ENCODE measurements around the gene FAT4. TPM values are rescaled to one million over a fixed set of nuclear protein-coding genes. Genes with fewer than 3 reads are reported as not detected.

FAT4 gene
- total and polyA plus RNA-seq, 2 donors (not counting 3 experiments of a cell fraction or from before 2014, with no cell fraction given): 16.4 to 39.1 TPM

DNA sequence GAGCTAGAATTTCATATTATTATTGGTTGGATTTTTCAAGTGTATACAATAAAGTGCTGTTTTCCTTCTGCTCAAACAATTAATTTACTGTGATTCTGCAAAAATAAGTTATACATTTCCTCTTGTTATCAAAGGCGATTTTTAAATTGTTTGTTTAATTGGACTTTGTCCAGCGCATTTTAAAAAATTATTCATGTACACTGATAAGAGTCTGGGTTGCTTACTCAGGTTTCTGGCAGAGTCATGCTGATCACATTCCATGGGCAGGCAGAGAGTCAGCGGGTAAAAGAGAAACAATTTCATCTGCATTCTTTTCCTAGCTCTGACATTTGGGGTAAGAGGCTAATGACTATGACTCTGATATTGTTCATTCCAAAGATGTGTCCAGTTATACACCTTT is 8.9 kb downstream of the FAT4 start:
- intact Hi-C loops (cut with micrococcal nuclease) (loop anchor here (1.0 kb wide), 2 partner anchors 45 to 67 kb away; no protein-coding TSS in a partner anchor), dilution Hi-C loops (cut with MboI; ENCODE audit: extremely low pct_ligation_motif_present, low sequenced_read_pairs) (no loop called here)
- Histone ChIP-seq H3K79me2 (ENCODE audit: control insufficient read depth, insufficient read depth, low read length) (peaks cover 57% of the 10 kb centered on the region), H3K9me3 (replicated peaks; ENCODE audit: control insufficient read depth, insufficient read depth, low read length) (no peaks in the 10 kb centered on the region), H3K9me1 (replicated peaks; ENCODE audit: control insufficient read depth, extremely low read depth, insufficient read depth, low read length) (no peaks in the 10 kb centered on the region), H3K9ac (replicated peaks; ENCODE audit: extremely low read depth, insufficient read depth, low read length) (peak overlapping the region; percentile 65), H3K27ac (ENCODE audit: insufficient read depth, low read depth, low read length) (peak overlapping the region; percentile 56), H2AFZ (ENCODE audit: low read depth, low read length) (no peak overlapping the region), H3K4me2 (ENCODE audit: insufficient read depth, low read length) (peak overlapping the region; percentile 83), H4K20me1 (replicated peaks; ENCODE audit: control insufficient read depth, extremely low read depth, insufficient read depth, low read length) (peaks cover 10% of the 10 kb centered on the region), H3K36me3 (ENCODE audit: control insufficient read depth in 2 of 2, extremely low read depth in 1 of 2, insufficient read depth in 2 of 2, low read length in 2 of 2) (peaks cover 0 to 5% of the 10 kb centered on the region in 2 experiments), H3K27me3 (ENCODE audit: control insufficient read depth in 2 of 2, insufficient read depth in 2 of 2, low read length in 2 of 2) (no peaks in the 10 kb centered on the region), H3K4me3 (replicated peaks in 1 of 3; ENCODE audit: insufficient read depth in 1 of 3, low read depth in 1 of 3, low read length in 3 of 3) (peak overlapping the region in 2 of 3 experiments; percentile 5 to 46), H3K4me1 (ENCODE audit: control insufficient read depth, extremely low read depth, insufficient read depth, low read length) (peaks cover 56% of the 10 kb centered on the region)
- no TSS peak for BruUV-seq (replicated peaks)
- FAIRE-seq: peak; percentile 87
- POLR2A ChIA-PET: interaction anchor here (1.3 to 2.9 kb wide), 3 partner anchors 9 to 416 kb away, joined by 3 to 11 read pairs (median 4); partner anchors contain the start of gene FAT4
- DNase-seq (ENCODE audit: low read depth, low spot score): peak; percentile 88
- TF ChIP-seq POLR2A (IDR thresholded peaks at IDR 0.05; ENCODE audit: low read depth, low read length): no peak
- TF ChIP-seq CTCF (IDR thresholded peaks at IDR 0.05; ENCODE audit: extremely low read depth in 1 of 2, insufficient read depth in 1 of 2, low read depth in 1 of 2, low read length in 2 of 2): no peak
- TF ChIP-seq, protein P1, sequence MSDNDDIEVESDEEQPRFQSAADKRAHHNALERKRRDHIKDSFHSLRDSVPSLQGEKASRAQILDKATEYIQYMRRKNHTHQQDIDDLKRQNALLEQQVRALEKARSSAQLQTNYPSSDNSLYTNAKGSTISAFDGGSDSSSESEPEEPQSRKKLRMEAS (IDR thresholded peaks at IDR 0.05; ENCODE audit: insufficient read depth, insufficient read length): no peak
- TF ChIP-seq EZH2 (IDR thresholded peaks at IDR 0.05; ENCODE audit: borderline replicate concordance, low read depth, low read length, severe bottlenecking): no peak
- peak; percentile 62 for TF ChIP-seq FOS (IDR thresholded peaks at IDR 0.05; ENCODE audit: borderline replicate concordance, insufficient read depth, low read length)
- TF ChIP-seq JUN (IDR thresholded peaks at IDR 0.05; ENCODE audit: borderline replicate concordance, insufficient read depth, insufficient read length, low read depth): peak; percentile 34
- TF ChIP-seq GATA2 (IDR thresholded peaks at IDR 0.05; ENCODE audit: insufficient read depth, insufficient read length, low read depth, low read length): peak; percentile 86
- TF ChIP-seq MYC (IDR thresholded peaks at IDR 0.05; ENCODE audit: low read depth, low read length): no peak
- peak; percentile 57 for TF ChIP-seq POLR2AphosphoS5 (IDR thresholded peaks at IDR 0.05; ENCODE audit: insufficient read depth, low read depth, low read length)
- CTCF ChIA-PET: interaction anchor here (0.7 to 2.9 kb wide), 7 partner anchors 10 to 416 kb away, joined by 3 to 20 read pairs (median 3); partner anchors contain the start of gene FAT4
